Neuronal stem cell (in vitro differentiated cells): Measurements from ENCODE around the gene TAF1C.
A peak's percentile ranks its signal among the peaks of the same experiment; 100 is the strongest.

Experiments
- DNase-seq: peaks from one replicate; pipeline ENCODE4 v3.0.0-alpha.2; 2013; ENCODE audit warnings: low spot score
- H2AFZ ChIP-seq: one replicate; pipeline ENCODE4 v1.6.1; 2013; ENCODE audit warnings: mild to moderate bottlenecking, low read length, inconsistent platforms
- H2AK5ac ChIP-seq: 2 replicates; pipeline ENCODE4 v1.6.1; 2013; ENCODE audit warnings: low read depth, mild to moderate bottlenecking, inconsistent platforms, low read length, moderate library complexity, mixed read lengths
- H2BK120ac ChIP-seq: 2 replicates; pipeline ENCODE4 v1.6.1; 2013; ENCODE audit warnings: low read depth, mild to moderate bottlenecking, inconsistent platforms, low read length, moderate library complexity, mixed read lengths
- H2BK12ac ChIP-seq: one replicate; pipeline ENCODE4 v1.6.1; 2013; ENCODE audit warnings: low read length, inconsistent platforms
- H2BK15ac ChIP-seq: 2 replicates; pipeline ENCODE4 v1.6.1; 2013; ENCODE audit warnings: mild to moderate bottlenecking, low read length, inconsistent platforms, mixed read lengths
- H2BK5ac ChIP-seq: one replicate; pipeline ENCODE4 v1.6.1; 2013; ENCODE audit warnings: inconsistent platforms, mild to moderate bottlenecking, low read length, moderate library complexity
- H3K14ac ChIP-seq: one replicate; pipeline ENCODE4 v1.6.1; 2013; ENCODE audit warnings: low read length, inconsistent platforms
- H3K18ac ChIP-seq: 2 replicates; pipeline ENCODE4 v1.6.1; 2013; ENCODE audit warnings: low read length, inconsistent platforms
- H3K23ac ChIP-seq: 2 replicates; pipeline ENCODE4 v1.6.1; 2013; ENCODE audit warnings: low read depth, mild to moderate bottlenecking, mixed read lengths, low read length, inconsistent platforms; ENCODE audit not compliant: poor library complexity
- H3K27ac ChIP-seq: replicated peaks from 3 replicates; pipeline ENCODE4 v1.5.1; 2013; ENCODE audit warnings: low read length, inconsistent platforms
- H3K27me3 ChIP-seq, 3 experiments: 2 replicates each; pipeline ENCODE4 v1.6.1; 2013; ENCODE audit warnings: low read length in 3 of 3, mild to moderate bottlenecking in 2 of 3, inconsistent platforms in 1 of 3, low read depth in 1 of 3, mixed read lengths in 1 of 3, moderate library complexity in 1 of 3; ENCODE audit not compliant: control insufficient read depth in 3 of 3, insufficient read depth in 3 of 3
- H3K36me3 ChIP-seq, 2 donors: replicated peaks in 1 of 2; 2 replicates each; pipeline ENCODE4 v1.6.1; 2013; ENCODE audit warnings: low read length in 2 of 2; ENCODE audit not compliant: control insufficient read depth in 2 of 2, insufficient read depth in 2 of 2
- H3K4ac ChIP-seq: 2 replicates; pipeline ENCODE4 v1.6.1; 2013; ENCODE audit warnings: inconsistent platforms, mild to moderate bottlenecking, low read length, moderate library complexity
- H3K4me1 ChIP-seq, 2 donors: 1 replicate in 1 of 2; 2 replicates in 1 of 2; pipeline ENCODE4 v1.6.1; 2013; ENCODE audit warnings: low read length in 2 of 2, low read depth in 1 of 2; ENCODE audit not compliant: control insufficient read depth in 2 of 2, insufficient read depth in 1 of 2
- H3K4me2 ChIP-seq: one replicate; pipeline ENCODE4 v1.6.1; 2013; ENCODE audit warnings: mild to moderate bottlenecking, low read length, inconsistent platforms; ENCODE audit not compliant: insufficient read depth, poor library complexity, severe bottlenecking
- H3K4me3 ChIP-seq, 2 donors: 2 replicates each; pipeline ENCODE4 v1.5.1; 2013; ENCODE audit warnings: low read length in 2 of 2, mild to moderate bottlenecking in 2 of 2, inconsistent platforms in 1 of 2, moderate library complexity in 1 of 2
- H3K79me1 ChIP-seq: one replicate; pipeline ENCODE4 v1.6.1; 2013; ENCODE audit warnings: low read depth, mild to moderate bottlenecking, inconsistent platforms, low read length, moderate library complexity
- H3K9ac ChIP-seq: one replicate; pipeline ENCODE4 v1.6.1; 2013; ENCODE audit warnings: mild to moderate bottlenecking, low read depth, low read length, inconsistent platforms; ENCODE audit not compliant: poor library complexity
- H3K9me3 ChIP-seq, 2 donors: replicated peaks in 1 of 2; 2 replicates each; pipeline versions ENCODE3 to v1.6.1; 2013; ENCODE audit warnings: low read length in 2 of 2, mild to moderate bottlenecking in 2 of 2, inconsistent platforms in 1 of 2, low read depth in 1 of 2, mixed read lengths in 1 of 2, moderate library complexity in 1 of 2; ENCODE audit not compliant: control insufficient read depth in 2 of 2, insufficient read depth in 1 of 2
- H4K8ac ChIP-seq: one replicate; pipeline ENCODE4 v1.6.1; 2013; ENCODE audit warnings: low read depth, mild to moderate bottlenecking, inconsistent platforms, low read length, moderate library complexity
- H4K91ac ChIP-seq: one replicate; pipeline ENCODE4 v1.6.1; 2013; ENCODE audit warnings: low read length, low read depth, mild to moderate bottlenecking, inconsistent platforms; ENCODE audit not compliant: poor library complexity
- WGBS, 2 donors: extraction: QIAGEN DNeasy Blood & Tissue Kit; methylation state at CpG; one replicate each; pipeline ENCODE4 v1.1.7; 2013; ENCODE audit warnings: missing lambda C conversion rate in 2 of 2, mixed read lengths in 1 of 2; ENCODE audit not compliant: insufficient read length in 2 of 2, insufficient replicate concordance in 1 of 2; ENCODE audit errors: extremely low coverage in 2 of 2; 5-methylcytosine and 5-hydroxymethylcytosine counted together

TAF1C gene

GRCh38 chr16:84181144-84181915 is 5.5 kb downstream of the TAF1C start:
- no peak overlapping the region for H2BK12ac ChIP-seq
- no peak overlapping the region for H2BK15ac ChIP-seq
- no peak overlapping the region for H4K8ac ChIP-seq
- peaks cover 3 to 18% of the 10 kb centered on the region in 2 donors for H3K4me1 ChIP-seq
- WGBS, 2 donors, result no CpG with 5 or more reads among the region's 41 CpGs
- peaks cover 45 to 80% of the 10 kb centered on the region in 2 donors for H3K36me3 ChIP-seq
- no peak overlapping the region for H2AK5ac ChIP-seq
- no peak overlapping the region for H3K4me2 ChIP-seq
- no peak overlapping the region for H3K4ac ChIP-seq
- no peak overlapping the region for H2BK5ac ChIP-seq
- H3K27me3 ChIP-seq, result no peaks in the 10 kb centered on the region
- H3K4me3 ChIP-seq, result no peak overlapping the region
- peak overlapping the region; percentile 80 for H3K23ac ChIP-seq
- no peak overlapping the region for H4K91ac ChIP-seq
- H3K9me3 ChIP-seq, result no peaks in the 10 kb centered on the region
- H2BK120ac ChIP-seq, result no peak overlapping the region
- no peak for DNase-seq
- H3K27ac ChIP-seq, result no peak overlapping the region
- no peak overlapping the region for H3K9ac ChIP-seq
- peak overlapping the region; percentile 8 for H3K14ac ChIP-seq
- no peak overlapping the region for H3K18ac ChIP-seq
- H3K79me1 ChIP-seq, result peaks cover 15% of the 10 kb centered on the region
- H2AFZ ChIP-seq, result no peak overlapping the region

GRCh38 chr16:84180519-84181140 is 6.2 kb downstream of the TAF1C start:
- Histone ChIP-seq H3K79me1 (peaks cover 11% of the 10 kb centered on the region), H2AK5ac (no peak overlapping the region), H2AFZ (no peak overlapping the region), H3K4ac (no peak overlapping the region), H4K8ac (no peak overlapping the region), H3K14ac (no peak overlapping the region), H4K91ac (no peak overlapping the region), H3K4me1 (peaks cover 0 to 15% of the 10 kb centered on the region in 2 donors), H3K9me3 (no peaks in the 10 kb centered on the region), H2BK120ac (no peak overlapping the region), H3K4me2 (no peak overlapping the region), H2BK12ac (no peak overlapping the region), H3K18ac (no peak overlapping the region), H3K27me3 (no peaks in the 10 kb centered on the region), H2BK15ac (no peak overlapping the region), H3K36me3 (peaks cover 45 to 80% of the 10 kb centered on the region in 2 donors), H3K4me3 (no peak overlapping the region), H3K9ac (no peak overlapping the region), H3K23ac (peak overlapping the region; percentile 73), H3K27ac (no peak overlapping the region), H2BK5ac (no peak overlapping the region)
- DNase-seq, result no peak
- no CpG with 5 or more reads among the region's 21 CpGs for WGBS, 2 donors

DNA sequence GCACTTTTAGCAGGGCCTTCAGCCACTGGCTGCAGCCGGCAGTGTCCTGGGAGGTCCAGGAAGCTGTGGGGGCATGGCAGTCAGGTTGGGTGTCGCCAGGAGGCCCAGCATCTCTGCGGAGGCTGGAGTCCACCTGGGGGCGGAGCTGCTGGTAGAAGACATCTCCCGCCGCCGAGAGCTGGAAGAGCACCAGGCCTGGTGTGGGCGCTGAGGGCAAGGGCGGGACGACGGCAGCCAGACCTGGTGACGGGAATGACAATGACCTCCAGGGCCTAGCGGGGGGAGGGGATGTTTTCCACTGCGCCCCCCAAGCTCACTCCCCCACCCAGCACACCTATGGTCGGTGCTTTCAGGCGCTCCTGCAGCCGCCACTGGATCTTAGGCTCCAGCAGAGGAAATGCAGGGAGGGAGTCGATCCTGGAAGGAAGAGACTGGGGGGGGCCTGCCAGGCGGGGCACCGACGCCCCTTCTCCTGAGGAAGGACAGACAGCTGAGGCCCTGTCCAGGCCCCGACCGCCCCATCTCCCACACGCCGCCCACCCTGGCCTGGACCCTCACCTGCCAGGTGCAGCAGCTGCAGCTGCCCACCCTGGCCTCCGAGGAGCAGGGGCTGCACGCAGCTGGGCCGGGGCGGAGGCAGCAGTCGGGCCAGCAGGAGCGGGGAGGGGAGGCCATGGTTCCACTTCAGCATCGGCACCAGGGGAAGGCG is 7.1 kb downstream of the TAF1C start:
- Histone ChIP-seq H3K27ac (no peak overlapping the region), H3K4ac (no peak overlapping the region), H3K36me3 (peaks cover 45 to 74% of the 10 kb centered on the region in 2 donors), H3K79me1 (peaks cover 9% of the 10 kb centered on the region), H2AFZ (no peak overlapping the region), H2BK5ac (peak overlapping the region; percentile 24), H4K91ac (no peak overlapping the region), H2BK120ac (no peak overlapping the region), H2BK12ac (no peak overlapping the region), H3K4me1 (peaks cover 0 to 15% of the 10 kb centered on the region in 2 donors), H3K14ac (no peak overlapping the region), H3K4me2 (no peak overlapping the region), H4K8ac (no peak overlapping the region), H3K9me3 (no peaks in the 10 kb centered on the region), H3K23ac (peak overlapping the region; percentile 73), H3K4me3 (no peak overlapping the region), H2AK5ac (no peak overlapping the region), H3K27me3 (no peaks in the 10 kb centered on the region), H2BK15ac (no peak overlapping the region), H3K9ac (no peak overlapping the region), H3K18ac (no peak overlapping the region)
- no peak for DNase-seq
- no CpG with 5 or more reads among the region's 33 CpGs for WGBS, 2 donors
